HG02938 (cell line): ENCODE measurements around the gene KCTD17.
"Not testable (repeated sequence)": the region's sequence is repeated elsewhere in the genome, so short reads cannot be mapped to it uniquely, and the experiment has no call there.

Experiments used
- ATAC-seq: cut with Tn5 transposase; IDR thresholded peaks from one replicate; pipeline ENCODE4 v1.9.1; 2021; ENCODE audit warnings: mild to moderate bottlenecking, moderate library complexity; ENCODE audit not compliant: unreplicated experiment

KCTD17 gene

DNA sequence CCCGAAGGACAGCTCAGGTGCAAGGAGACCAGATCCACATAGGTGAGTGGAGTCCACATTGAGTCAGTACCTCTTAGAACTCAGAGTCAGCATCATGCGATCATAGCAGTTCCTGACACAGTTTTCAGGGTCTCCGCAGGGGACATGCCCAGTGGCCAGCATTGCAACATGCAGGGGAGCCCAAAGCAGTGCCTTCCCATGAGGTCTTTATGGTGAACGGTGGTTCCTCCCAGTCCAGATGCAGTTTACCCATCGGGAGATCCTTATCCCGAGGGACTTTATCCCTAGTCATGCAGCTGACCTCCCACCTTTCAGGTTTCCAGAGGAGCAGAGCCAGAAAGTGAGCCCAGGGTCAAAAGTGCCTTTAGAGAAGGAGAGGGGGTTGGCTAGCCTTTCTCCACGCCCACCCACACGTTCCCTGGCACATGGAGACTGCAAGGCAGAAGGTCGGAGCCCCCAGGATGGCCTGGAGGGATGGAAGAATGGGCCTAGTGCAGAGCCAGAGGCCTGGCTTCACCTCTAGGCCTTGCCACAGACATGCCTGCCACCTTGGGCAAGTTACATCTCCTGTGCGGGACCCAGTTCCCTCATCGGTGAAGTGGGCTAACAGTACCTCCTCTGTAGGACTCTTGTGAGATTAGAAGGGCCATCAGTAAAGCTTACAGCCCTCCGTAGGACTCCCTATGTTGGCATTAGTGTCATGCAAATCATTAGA lies 6.4 kb downstream of the KCTD17 start:
- no peak for ATAC-seq

- no peak for ATAC-seq
Observed at GRCh38 chr22:37058917-37059701, 7.6 kb downstream of the KCTD17 start.

- no peak for ATAC-seq
Observed at GRCh38 chr22:37059876-37060449, 8.4 kb downstream of the KCTD17 start.

GRCh38 chr22:37060801-37061610 lies 9.5 kb downstream of the KCTD17 start:
- no peak for ATAC-seq

DNA sequence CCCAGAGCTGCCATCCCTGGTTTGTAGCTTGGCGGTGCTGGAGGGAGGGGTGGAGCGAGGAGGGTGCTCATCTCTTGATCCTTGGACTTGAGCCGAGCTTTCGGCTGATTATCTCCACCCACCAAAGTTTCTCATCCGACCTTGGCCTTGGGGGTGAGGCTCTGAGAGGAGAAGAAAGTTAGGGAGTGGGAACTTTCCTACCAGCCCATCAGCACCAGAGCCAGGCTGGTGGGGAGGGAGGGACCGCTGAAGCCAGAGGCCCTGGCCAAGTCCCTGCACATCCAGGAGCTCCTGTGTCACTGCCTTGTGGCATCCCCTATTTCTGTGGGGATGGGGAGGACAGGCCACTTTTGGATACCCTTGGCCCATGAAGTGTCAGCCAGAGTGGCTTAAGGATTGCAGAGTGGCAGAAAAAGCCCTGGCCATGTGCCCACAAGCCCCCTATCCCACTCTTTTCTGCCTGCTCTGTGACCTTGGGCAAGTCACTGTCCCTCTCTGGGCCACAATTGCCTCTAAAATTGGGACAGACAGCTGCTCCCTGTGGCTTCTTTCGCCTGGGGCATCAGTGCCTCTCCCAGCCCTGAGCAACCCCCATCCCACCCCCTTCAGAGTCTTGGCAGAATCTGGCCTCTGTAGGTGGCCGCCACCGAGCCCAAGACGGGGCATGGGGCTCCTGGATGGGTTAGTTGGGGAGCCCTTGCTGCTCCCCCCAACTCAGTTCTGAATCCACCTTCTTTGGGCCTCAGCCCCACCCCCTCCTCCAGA lies 10.3 kb downstream of the KCTD17 start:
- ATAC-seq = no peak

GRCh38 chr22:37062376-37062675 lies 10.8 kb downstream of the KCTD17 start:
- no peak for ATAC-seq

GRCh38 chr22:37062702-37063381 lies 11.3 kb downstream of the KCTD17 start:
- no peak for ATAC-seq

DNA sequence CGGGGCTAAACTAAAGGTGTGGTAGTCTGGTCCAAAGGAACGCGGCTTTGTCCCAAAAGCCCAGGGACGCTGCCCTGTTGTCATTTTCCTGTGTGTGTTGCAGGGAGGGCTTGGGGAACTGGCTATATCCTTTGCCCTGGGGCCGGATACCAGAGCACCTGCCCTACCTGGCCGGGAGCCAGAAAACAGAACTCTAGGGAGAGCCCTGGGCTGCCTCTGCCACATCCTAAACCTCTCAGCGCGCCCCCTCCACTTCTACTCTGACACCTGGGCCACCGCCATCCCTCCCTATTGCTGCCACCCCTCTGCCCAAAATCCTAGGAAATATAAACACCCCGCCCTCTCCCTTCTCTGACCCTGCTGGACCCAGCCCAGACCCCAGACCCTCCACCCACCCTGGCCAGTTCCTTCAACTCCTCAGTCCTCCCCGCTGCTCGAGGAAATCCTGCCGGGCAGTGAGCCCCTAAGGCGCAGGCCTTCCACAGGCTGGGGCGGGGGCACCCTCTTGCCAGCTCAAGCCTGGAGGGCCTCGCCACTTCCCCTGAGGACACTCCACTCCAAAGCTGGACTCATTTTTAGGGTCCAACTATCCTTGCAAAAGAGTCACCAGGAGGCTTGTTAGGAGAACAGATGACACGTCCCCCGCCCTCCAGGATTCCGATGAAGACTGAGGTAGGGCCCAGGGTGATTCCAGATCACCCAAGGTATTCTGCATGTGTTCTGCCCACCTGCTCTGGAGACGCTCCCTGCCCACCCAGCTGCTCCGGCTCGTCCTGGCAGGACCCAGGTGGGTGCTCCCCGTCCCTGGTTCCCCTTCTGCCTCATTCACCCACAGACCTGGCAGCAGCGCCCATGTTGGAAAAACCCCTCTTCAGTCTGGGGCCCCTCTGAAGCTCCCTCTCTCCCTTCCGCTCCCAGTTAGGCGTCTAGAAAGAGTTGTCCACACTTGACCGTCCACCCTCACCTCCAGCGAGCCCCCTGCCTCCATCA lies 12.2 kb downstream of the KCTD17 start:
- no peak for ATAC-seq

GRCh38 chr22:37064553-37064952 lies 13.0 kb downstream of the KCTD17 start:
- ATAC-seq = no peak

GRCh38 chr22:37065180-37065579 lies 13.6 kb downstream of the KCTD17 start:
- ATAC-seq = no peak

GRCh38 chr22:37065961-37066360 lies 14.4 kb downstream of the KCTD17 start:
- no peak for ATAC-seq

GRCh38 chr22:37067428-37067827 lies 15.9 kb downstream of the KCTD17 start:
- ATAC-seq = no peak

GRCh38 chr22:37068859-37069258 lies 17.3 kb downstream of the KCTD17 start:
- ATAC-seq = no peak

GRCh38 chr22:37069319-37069718 lies 17.8 kb downstream of the KCTD17 start:
- no peak for ATAC-seq

DNA sequence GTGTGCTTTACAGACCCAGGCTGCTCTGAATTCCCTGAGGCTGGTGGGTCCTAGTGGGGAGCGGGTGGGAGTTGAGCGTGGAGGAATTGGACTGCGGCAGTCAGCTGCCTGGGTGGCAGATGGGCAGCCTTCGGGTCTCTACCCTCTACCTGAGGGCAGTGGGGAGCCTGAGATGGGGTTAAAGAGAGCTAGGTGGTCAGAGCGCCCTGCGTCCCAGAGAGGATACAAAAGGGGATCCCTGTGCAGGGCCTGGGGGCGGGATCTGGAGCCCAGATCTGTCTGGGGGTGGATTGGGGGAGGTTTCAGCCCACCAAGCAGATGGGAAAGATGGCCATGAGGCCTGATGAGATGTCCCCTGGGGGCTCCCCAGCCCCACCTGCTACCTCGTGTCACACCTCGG lies 18.2 kb downstream of the KCTD17 start:
- ATAC-seq = no peak

DNA sequence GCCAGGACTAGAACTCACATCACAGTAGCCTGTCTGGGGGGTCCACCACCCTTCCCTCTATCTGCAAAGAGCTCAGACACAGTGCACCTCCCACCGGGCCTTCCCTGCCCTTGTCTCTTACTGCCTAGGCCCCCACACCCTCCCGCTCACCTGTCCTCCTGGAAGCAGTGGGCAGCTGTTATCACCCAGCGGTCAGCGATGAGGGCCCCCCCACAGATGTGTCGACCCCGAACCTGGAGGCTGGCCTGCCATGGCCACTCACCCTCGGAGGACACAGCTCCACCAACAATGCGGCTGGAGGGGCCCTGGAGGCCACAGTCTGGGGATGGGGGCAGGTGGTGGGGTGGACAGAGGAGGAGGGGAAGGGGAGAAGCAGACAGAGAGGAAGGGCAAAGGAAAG lies 18.8 kb downstream of the KCTD17 start:
- ATAC-seq = no peak

- ATAC-seq = no peak
Observed at GRCh38 chr22:37070744-37071143, 19.2 kb downstream of the KCTD17 start.

- ATAC-seq = not testable (repeated sequence)
Observed at GRCh38 chr22:37071850-37072592, 20.5 kb downstream of the KCTD17 start.
